HCT116 (cell line): Measurements from ENCODE around the gene METTL25B. TPM values are rescaled to one million over a fixed set of nuclear protein-coding genes. Genes with fewer than 3 reads are reported as not detected.

ENCODE experiments used
- ATAC-seq: fragments of 200-7000 bp; cut with Tn5 transposase; 2 replicates; pipeline ENCODE4 v1.9.1; 2020; ENCODE audit warnings: mild to moderate bottlenecking, moderate library complexity
- BruUV-seq: library from RNA; stranded (reverse); fragments of 400-500 nt; replicated peaks from 2 replicates; lab custom pipeline; 2021; lab: Mats Ljungman, UMichigan
- CTCF ChIA-PET: fragments of 300-600 bp; sonication (Branson Sonifier 250); formaldehyde crosslinking; loops from one replicate; lab custom pipeline; 2021; ENCODE audit warnings: antibody characterized with exemption; lab: Charles Lee
- POLR2A ChIA-PET: fragments of 300-600, 350-600 bp; sonication (Branson Sonifier 250); formaldehyde crosslinking; loops from one replicate; lab custom pipeline; 2021; ENCODE audit warnings: antibody characterized with exemption; lab: Charles Lee
- RAD21 ChIA-PET, 2 experiments: fragments of 300-600 bp; sonication (Branson Sonifier 250); formaldehyde crosslinking; loops; one replicate each; lab custom pipeline; 2023; ENCODE audit warnings: low total read pairs in 2 of 2; ENCODE audit not compliant: uncharacterized antibody in 2 of 2, unreplicated experiment in 2 of 2, low non-redundant PET in 1 of 2; lab: Charles Lee
- DNase-seq: peaks from one replicate; pipeline ENCODE4 v3.0.0-alpha.2; 2010; ENCODE audit warnings: low read depth, low spot score
- H2AFZ ChIP-seq: fragments of 200-600 bp; shearing (Covaris generic), sonication (generic); 2 replicates; pipeline ENCODE4 v1.6.1; 2017; ENCODE audit warnings: low read depth, mixed run types, mixed read lengths, antibody characterized with exemption, low read length; ENCODE audit not compliant: poor library complexity, severe bottlenecking
- H3K27ac ChIP-seq: 2 replicates; pipeline ENCODE4 v1.5.1; 2012; ENCODE audit warnings: low read depth, low read length
- H3K27me3 ChIP-seq: fragments of 200-600 bp; sonication (generic); 2 replicates; pipeline ENCODE4 v1.6.1; 2016; ENCODE audit warnings: mixed run types, low read length, mixed read lengths; ENCODE audit not compliant: insufficient read depth
- H3K36me3 ChIP-seq, 2 experiments: fragments of 200-500 bp in 1 of 2; fragments of 200-600 bp in 1 of 2; sonication (Bioruptor generic) in 1 of 2; sonication (generic) in 1 of 2; 2 replicates each; pipeline versions ENCODE4 v1.5.1 to v1.6.1; 2014 to 2016; ENCODE audit warnings: low read length in 2 of 2, inconsistent platforms in 1 of 2, mixed read lengths in 1 of 2, mixed run types in 1 of 2; ENCODE audit not compliant: insufficient read depth in 2 of 2, control insufficient read depth in 1 of 2
- H3K4me1 ChIP-seq, 2 experiments: fragments of 200-600 bp in 1 of 2; sonication (generic) in 1 of 2; 2 replicates each; pipeline versions ENCODE4 v1.5.1 to v1.6.1; 2012 to 2017; ENCODE audit warnings: low read length in 2 of 2, inconsistent platforms in 1 of 2, mild to moderate bottlenecking in 1 of 2, mixed read lengths in 1 of 2, mixed run types in 1 of 2, moderate library complexity in 1 of 2; ENCODE audit not compliant: insufficient read depth in 2 of 2, control insufficient read depth in 1 of 2
- H3K4me2 ChIP-seq: fragments of 200-600 bp; sonication (generic); 2 replicates; pipeline ENCODE4 v1.6.1; 2017; ENCODE audit warnings: mixed run types, low read length, mixed read lengths
- H3K4me3 ChIP-seq, 2 experiments: fragments of 200-600 bp in 1 of 2; sonication (generic) in 1 of 2; replicated peaks in 1 of 2; 2 replicates each; pipeline ENCODE4 v1.5.1; 2011 to 2016; ENCODE audit warnings: low read length in 2 of 2, control low read depth in 1 of 2, low read depth in 1 of 2, mild to moderate bottlenecking in 1 of 2, mixed read lengths in 1 of 2, mixed run types in 1 of 2
- H3K79me2 ChIP-seq: fragments of 200-600 bp; sonication (generic); 2 replicates; pipeline ENCODE4 v1.6.1; 2017; ENCODE audit warnings: mild to moderate bottlenecking, mixed run types, low read length, moderate library complexity, mixed read lengths; ENCODE audit not compliant: insufficient read depth
- H3K9ac ChIP-seq: fragments of 200-600 bp; sonication (generic); 2 replicates; pipeline ENCODE4 v1.6.1; 2016; ENCODE audit warnings: low read length, mixed read lengths
- H3K9me2 ChIP-seq: fragments of 200-600 bp; sonication (generic), shearing (Covaris generic); 2 replicates; pipeline ENCODE4 v1.6.1; 2017; ENCODE audit warnings: mixed run types, mild to moderate bottlenecking, moderate library complexity; ENCODE audit not compliant: insufficient read depth
- H3K9me3 ChIP-seq, 2 experiments: fragments of 200-500 bp in 1 of 2; fragments of 200-600 bp in 1 of 2; sonication (Bioruptor generic) in 1 of 2; sonication (generic) in 1 of 2; 2 replicates each; pipeline ENCODE4 v1.6.1; 2014 to 2017; ENCODE audit warnings: low read length in 2 of 2, mixed read lengths in 2 of 2, inconsistent platforms in 1 of 2, low read depth in 1 of 2, mild to moderate bottlenecking in 1 of 2, mixed run types in 1 of 2, moderate library complexity in 1 of 2; ENCODE audit not compliant: control insufficient read depth in 1 of 2, insufficient read depth in 1 of 2
- H4K20me1 ChIP-seq: fragments of 200-600 bp; sonication (generic), shearing (Covaris generic); 2 replicates; pipeline ENCODE4 v1.6.1; 2017; ENCODE audit warnings: mixed run types, mild to moderate bottlenecking, moderate library complexity; ENCODE audit not compliant: insufficient read depth
- ATF3 ChIP-seq: IDR thresholded peaks from 2 replicates; pipeline ENCODE4 v1.6.1; 2012
- CBX3 ChIP-seq: IDR thresholded peaks from 2 replicates; pipeline ENCODE4 v1.6.1; 2012; ENCODE audit warnings: low read depth
- CEBPB ChIP-seq: IDR thresholded peaks from 2 replicates; pipeline ENCODE4 v1.6.1; 2012; ENCODE audit warnings: low read depth
- ELF1 ChIP-seq: IDR thresholded peaks from 2 replicates; pipeline ENCODE4 v1.6.1; 2012; ENCODE audit warnings: low read depth, borderline replicate concordance
- EZH2 ChIP-seq: fragments of 200-600 bp; sonication (generic); IDR thresholded peaks from 2 replicates; pipeline ENCODE4 v1.6.1; 2017; ENCODE audit warnings: antibody characterized with exemption, mixed run types
- EZH2phosphoT487 ChIP-seq: fragments of 200-600 bp; IDR thresholded peaks from 2 replicates; pipeline ENCODE4 v1.6.1; 2018; ENCODE audit warnings: antibody characterized with exemption, borderline replicate concordance
- JUND ChIP-seq: IDR thresholded peaks from 2 replicates; pipeline ENCODE4 v1.6.1; 2012
- POLR2A ChIP-seq: IDR thresholded peaks from 2 replicates; pipeline ENCODE4 v1.7.0; 2011; ENCODE audit warnings: borderline replicate concordance; ENCODE audit not compliant: insufficient read depth, insufficient read length; ENCODE audit errors: extremely low read depth
- POLR2AphosphoS5 ChIP-seq: IDR thresholded peaks from 2 replicates; pipeline ENCODE4 v1.6.1; 2011; ENCODE audit warnings: mild to moderate bottlenecking, low read depth, low read length, moderate library complexity
- RAD21 ChIP-seq: IDR thresholded peaks from 2 replicates; pipeline ENCODE4 v1.6.1; 2012; ENCODE audit warnings: low read depth, mild to moderate bottlenecking
- SIN3A ChIP-seq: IDR thresholded peaks from 2 replicates; pipeline ENCODE4 v1.6.1; 2012; ENCODE audit warnings: low read depth
- SP1 ChIP-seq: IDR thresholded peaks from 2 replicates; pipeline ENCODE4 v1.6.1; 2012; ENCODE audit warnings: low read depth
- SRF ChIP-seq: IDR thresholded peaks from 2 replicates; pipeline ENCODE4 v1.6.1; 2012; ENCODE audit warnings: low read depth
- TCF7L2 ChIP-seq: IDR thresholded peaks from 2 replicates; pipeline ENCODE4 v1.7.0; 2011; ENCODE audit warnings: borderline replicate concordance, inconsistent platforms; ENCODE audit not compliant: insufficient read depth, insufficient read length; ENCODE audit errors: extremely low read depth
- YY1 ChIP-seq: IDR thresholded peaks from 2 replicates; pipeline ENCODE4 v1.6.1; 2011; ENCODE audit warnings: low read length, low read depth, moderate library complexity, mild to moderate bottlenecking; ENCODE audit not compliant: insufficient replicate concordance; ENCODE audit errors: extremely low read depth
- ZBTB33 ChIP-seq: IDR thresholded peaks from 2 replicates; pipeline ENCODE4 v1.6.1; 2011; ENCODE audit warnings: mild to moderate bottlenecking, low read length, moderate library complexity; ENCODE audit not compliant: insufficient replicate concordance; ENCODE audit errors: extremely low read depth
- ZFX ChIP-seq: fragments of 450-650 bp; IDR thresholded peaks from 2 replicates; pipeline ENCODE4 v1.6.1; 2017
- ZNF274 ChIP-seq: fragments of 200-500 bp; sonication (Bioruptor generic); IDR thresholded peaks from 2 replicates; pipeline ENCODE4 v1.6.1; 2014; ENCODE audit warnings: mild to moderate bottlenecking, low read depth, low read length, inconsistent platforms
- intact Hi-C: fragments of 100-400 bp; cut with micrococcal nuclease; formaldehyde crosslinking; loops from 2 replicates; pipeline ENCODE4 v1.10.0; 2022
- total RNA-seq: library from RNA; stranded (reverse); gene quantifications from one replicate; pipeline ENCODE4 v1.2.1, GENCODE V29; 2021; ENCODE audit not compliant: unreplicated experiment

METTL25B gene
- total RNA-seq, 1 experiment from 2014 or later = 36.5 TPM

DNA sequence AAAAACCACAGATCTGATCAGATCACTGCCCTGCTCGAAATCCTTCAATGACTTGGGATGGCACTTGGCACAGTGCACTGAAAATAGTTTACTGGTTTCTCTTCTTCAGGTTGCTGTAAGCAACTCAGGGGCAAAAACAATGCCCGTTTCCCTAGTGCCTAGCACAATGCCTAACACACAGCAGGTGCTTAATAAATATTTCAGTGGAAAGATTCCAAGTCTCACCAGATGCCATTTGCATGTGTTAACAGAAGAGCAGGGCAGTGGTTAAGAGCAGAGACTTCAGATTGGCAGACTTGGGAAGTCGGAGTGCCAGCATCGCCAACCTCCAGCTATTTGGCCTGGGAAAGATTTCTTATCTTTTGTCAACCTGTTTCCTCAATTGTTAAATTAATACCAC lies 10.9 kb upstream of the METTL25B start:
- ChIA-PET RAD21 (no interaction called here), CTCF (interaction anchor here (1.3 to 3.8 kb wide), 2 partner anchors 9 to 11 kb away, joined by 3 to 20 read pairs; partner anchors contain the start of genes ISG20L2 and METTL25B), POLR2A (interaction anchor here (0.6 kb wide), 1 partner anchor 40 kb away, joined by 3 read pairs; the partner anchor contains the start of gene NES)
- no peak overlapping the region for H3K27ac ChIP-seq
- no peak overlapping the region for H2AFZ ChIP-seq
- BruUV-seq = no TSS peak
- ATAC-seq (no peak), DNase-seq (no peak)
- H3K9ac ChIP-seq = no peak overlapping the region
- peaks cover 22% of the 10 kb centered on the region for H3K79me2 ChIP-seq
- H3K4me2 ChIP-seq = no peak overlapping the region
- no peaks in the 10 kb centered on the region for H3K9me3 ChIP-seq
- peaks cover 26 to 29% of the 10 kb centered on the region in 2 experiments for H3K4me1 ChIP-seq
- 0 out of 2 replicates have a peak, but pooled peaks cover 6% of the 10 kb centered on the region for H4K20me1 ChIP-seq
- TF ChIP-seq ZNF274 = no peak
- no peak for TF ChIP-seq ZBTB33
- TF ChIP-seq EZH2phosphoT487 = no peak
- TF ChIP-seq SP1 = no peak
- TF ChIP-seq ELF1 = no peak
- TF ChIP-seq ZFX = no peak
- no peak for TF ChIP-seq ATF3
- TF ChIP-seq YY1 = no peak
- TF ChIP-seq SRF = no peak
- no peak for TF ChIP-seq RAD21
- TF ChIP-seq POLR2AphosphoS5 = no peak
- no peak for TF ChIP-seq JUND
- TF ChIP-seq SIN3A = no peak
- no peak for TF ChIP-seq CEBPB
- no peak for TF ChIP-seq TCF7L2
- TF ChIP-seq CBX3 = no peak
- no peak for TF ChIP-seq POLR2A
- no peak for TF ChIP-seq EZH2
- intact Hi-C loops = no loop called here
- peaks cover 10 to 12% of the 10 kb centered on the region in 2 experiments; a peak in 2 of 4 replicates for H3K36me3 ChIP-seq
- H3K9me2 ChIP-seq = no peaks in the 10 kb centered on the region
- no peak overlapping the region for H3K4me3 ChIP-seq
- H3K27me3 ChIP-seq = no peaks in the 10 kb centered on the region
